GM19351 (cell line): Measurements from ENCODE around the gene KLHL30.
"Not testable (repeated sequence)": the region's sequence is repeated elsewhere in the genome, so short reads cannot be mapped to it uniquely, and the experiment has no call there.

Experiments used
- ATAC-seq: cut with Tn5 transposase; IDR thresholded peaks from one replicate; pipeline ENCODE4 v1.9.1; 2021; ENCODE audit warnings: mild to moderate bottlenecking, moderate library complexity; ENCODE audit not compliant: unreplicated experiment

Gene KLHL30

DNA sequence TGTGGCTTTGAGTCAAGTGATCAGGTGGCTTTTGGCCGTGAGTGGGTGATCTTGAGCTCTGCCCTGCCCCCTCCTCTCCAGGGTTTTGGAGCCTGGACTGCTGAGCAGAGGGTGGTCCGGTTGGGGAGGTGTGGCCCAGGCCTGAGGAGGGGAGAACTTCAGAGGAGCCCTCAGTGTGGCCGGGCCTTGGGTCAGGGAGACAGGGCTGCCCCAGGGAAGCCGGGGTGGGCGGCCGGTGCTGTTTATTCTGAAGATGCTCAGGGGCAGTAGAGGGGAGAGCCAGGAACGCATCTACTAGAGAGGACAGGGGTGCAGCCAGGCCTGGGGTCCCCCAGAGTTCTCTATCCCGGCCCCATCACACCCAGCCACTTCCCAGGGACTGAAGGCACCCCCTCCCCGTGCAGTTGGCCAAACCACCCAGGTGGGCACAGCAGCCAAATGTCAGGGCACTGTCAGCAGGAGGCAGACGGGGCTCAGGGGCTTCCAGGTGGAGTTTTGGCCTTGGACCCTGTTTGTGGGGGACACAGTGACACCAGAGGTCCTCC, 21.3 kb downstream of the KLHL30 start:
- ATAC-seq = no peak

DNA sequence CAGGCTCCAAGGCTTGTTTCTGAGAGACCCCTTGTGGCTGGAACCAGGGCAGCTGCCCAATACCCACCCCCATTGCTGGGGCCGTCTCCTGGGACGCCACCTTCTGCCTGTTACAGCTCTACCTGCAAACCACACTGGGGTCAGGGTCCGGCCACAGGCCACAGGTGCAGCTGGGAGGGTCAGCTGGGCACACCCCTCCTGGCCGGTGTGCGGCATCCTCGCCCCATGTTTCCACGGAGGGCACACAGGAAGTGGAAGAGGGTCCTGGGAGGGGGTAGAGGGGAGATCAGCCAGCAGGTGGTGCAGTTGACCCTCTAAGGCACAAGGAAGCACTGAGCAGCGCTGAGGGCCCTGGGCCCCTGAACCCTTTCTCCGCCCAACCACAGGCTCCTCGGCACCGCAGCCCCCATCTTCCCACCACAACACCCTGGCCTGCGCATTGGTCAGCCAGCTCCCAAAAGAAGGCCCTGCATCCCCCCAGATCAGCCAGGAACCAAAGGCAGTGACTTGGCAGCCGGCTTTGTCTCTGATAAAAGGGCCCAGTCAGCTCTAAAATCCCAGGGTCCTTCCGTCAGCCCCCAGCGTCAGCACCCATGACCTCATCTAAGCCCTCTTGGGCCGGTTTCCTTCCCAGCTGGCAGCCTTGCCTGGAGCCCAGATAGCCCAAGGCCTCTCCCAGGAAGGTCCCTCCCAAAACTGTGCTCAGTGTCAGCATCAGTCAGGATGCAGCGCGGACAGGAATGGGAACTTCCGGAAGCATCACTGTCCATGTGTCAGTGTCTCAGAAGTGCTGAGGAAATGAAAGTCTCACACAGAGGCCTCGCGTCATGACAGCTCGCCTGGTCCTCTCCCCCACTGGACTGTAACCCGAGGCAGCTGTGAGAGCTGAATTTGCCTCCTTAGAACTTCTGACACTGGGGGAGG, 22.0 kb downstream of the KLHL30 start:
- ATAC-seq = no peak

DNA sequence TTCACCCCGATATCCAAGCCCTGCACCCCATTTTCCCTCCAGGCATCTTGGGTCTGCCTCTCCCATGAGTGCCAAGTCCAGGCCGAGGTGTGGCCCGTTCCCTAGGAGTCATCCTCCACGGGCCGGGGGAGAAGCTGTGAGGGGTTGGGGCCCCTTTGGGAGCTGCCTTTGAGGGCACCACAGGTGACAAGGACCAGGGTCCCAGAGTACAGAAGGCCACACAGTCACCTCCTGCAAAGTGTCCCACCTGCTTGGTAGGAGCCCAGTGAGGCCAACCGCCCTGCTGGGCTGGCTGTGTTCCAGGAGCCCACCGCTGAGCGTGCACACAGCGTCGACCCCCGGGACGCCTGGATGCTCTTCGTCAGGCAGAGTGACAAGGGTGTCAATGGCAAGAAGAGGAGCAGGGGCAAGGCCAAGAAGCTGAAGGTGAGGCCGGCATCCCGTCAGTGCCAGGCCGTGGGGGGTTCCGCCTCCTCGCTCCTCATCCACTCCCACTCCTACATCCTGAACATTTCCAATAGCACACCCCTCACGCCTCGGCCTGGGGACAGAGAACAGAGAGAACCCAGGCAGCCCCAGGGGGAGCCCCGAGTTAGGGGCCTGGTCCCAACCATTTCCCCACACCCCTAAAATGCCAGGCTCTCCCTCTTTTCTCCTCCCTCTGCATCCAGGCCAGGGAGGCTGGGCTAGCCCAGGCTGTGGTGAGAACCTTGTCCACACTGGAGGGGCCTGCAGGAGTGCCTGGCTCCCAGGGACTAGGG, 23.0 kb downstream of the KLHL30 start:
- no peak for ATAC-seq

DNA sequence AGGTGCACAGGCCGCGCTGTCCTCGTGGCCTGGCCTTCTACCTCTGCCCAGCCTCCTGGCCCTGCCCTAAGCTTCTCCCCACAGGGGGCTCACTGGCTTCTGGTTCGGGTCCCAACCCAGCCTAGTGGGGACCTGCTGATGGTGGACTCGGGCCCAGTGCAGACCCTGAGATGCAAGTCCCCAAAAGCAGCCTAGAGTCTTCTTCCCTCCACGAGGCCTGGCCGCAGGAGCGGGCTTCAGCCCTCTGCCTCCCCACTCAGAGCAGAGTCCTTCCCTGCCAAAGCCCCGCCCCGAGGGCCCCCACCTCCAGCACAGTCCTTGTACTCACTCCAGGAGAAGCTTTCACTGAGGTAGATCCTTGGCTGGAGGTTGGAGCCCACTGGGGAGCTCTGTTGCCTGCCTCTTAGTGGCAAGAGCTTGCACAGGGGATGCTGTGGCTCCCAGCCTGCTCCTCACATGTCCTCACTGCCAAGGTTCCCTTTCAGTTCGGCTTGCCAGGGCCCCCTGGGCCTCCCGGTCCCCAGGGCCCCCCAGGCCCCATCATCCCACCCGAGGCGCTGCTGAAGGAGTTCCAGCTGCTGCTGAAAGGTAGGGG, 23.9 kb downstream of the KLHL30 start:
- no peak for ATAC-seq

DNA sequence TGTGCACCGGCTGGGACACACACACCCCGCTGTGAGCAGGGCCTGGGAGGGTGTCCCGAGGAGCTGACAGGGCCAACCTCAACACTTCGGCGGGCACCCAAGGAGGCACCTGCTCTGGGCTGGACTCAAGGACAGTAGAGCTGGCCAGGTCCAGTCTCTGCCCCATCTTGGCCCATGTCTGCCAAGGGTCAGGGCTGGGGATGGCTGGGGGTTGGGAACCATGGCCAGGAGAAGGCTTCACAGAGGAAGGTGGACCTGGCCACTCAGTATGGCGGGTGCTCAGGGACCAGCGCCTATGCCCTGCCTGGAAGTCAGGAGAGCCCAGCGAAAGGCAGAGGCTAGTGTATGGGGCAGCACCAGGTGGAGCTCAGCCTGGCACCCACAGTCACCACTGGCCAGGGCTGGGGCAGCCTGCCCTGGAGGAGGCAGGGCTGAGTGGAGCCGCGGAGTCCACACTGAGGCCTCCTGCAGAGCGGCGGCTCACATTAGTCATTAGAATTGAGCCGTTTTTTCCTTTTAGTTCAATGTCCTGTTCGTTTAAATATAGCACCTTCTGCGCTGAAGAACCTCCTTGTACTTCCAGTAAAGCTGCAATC, 24.5 kb downstream of the KLHL30 start:
- no peak for ATAC-seq

DNA sequence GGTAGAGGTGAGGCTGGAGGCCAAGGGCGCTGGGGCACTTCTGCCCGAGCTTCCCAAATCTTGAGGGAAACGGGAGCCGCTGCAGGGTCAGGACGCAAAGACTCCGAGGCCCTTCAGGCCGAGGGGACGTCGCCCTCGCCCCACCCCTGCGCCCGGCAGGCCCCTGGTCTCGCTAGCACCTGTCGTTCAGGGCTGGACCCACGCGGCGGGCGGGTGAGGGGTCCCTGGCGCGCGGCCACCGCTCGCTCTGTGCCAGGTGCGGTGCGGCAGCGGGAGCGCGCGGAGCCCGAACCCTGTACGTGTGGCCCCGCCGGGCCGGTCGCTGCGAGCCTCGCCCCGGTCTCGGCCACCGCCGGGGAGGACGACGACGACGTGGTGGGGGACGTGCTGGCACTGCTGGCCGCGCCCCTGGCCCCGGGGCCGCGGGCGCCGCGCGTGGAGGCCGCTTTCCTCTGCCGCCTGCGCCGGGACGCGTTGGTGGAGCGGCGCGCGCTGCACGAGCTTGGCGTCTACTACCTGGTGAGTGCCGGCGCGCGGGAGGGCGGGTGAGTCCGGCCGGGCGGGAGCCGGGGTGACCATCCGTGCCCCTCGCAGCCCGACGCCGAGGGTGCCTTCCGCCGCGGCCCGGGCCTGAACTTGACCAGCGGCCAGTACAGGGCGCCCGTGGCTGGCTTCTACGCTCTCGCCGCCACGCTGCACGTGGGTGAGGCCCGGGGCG, 25.2 kb downstream of the KLHL30 start:
- ATAC-seq = no peak

DNA sequence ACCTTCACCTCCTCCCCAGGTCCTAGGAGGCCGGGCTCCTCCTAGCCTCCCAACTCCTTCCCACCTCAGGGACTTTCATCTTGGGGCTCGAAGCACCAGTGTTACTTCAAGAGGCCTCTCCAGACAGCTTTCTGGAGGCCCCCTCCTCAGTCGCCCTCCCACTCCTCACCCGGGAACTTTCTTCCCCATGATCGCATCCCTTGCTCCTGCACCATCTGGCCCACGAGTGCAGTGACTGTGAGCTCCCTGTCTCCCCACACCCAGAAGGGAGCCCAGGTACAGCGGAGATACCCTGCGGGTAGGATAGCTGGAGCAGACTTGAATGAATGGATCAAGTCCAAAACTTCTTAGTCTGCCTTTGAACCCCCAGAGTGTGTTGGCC, 26.4 kb downstream of the KLHL30 start:
- ATAC-seq = no peak

DNA sequence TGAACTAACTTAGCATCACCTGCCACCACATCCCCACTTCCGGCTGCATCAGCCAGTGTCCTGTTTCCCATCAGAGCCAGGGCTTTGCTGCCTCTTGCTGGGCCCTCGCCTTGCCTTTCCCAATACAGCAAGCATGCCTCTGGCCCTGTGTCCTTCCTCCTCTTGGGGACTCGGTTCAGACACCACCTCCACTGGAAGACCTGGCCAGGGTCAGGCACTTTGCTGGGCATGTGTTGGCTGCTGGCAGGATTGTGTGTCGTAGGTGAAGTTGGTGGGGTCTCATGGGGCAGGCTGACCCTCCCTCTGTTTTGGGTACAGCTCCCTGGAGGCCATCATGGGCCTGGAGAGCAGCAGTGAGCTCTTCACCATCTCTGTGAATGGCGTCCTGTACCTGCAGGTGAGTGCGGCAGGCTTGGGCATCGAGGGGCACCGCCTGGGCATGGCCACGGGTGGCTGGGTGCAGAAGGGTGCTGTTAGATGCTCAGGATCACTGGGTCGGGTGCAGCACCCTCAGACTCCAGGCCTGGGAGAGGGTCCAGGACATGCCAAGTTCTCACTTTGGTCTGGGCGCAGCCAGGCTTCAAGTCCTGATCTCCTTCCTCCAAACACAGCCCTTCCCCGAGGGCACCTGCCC, 26.9 kb downstream of the KLHL30 start:
- no peak for ATAC-seq

DNA sequence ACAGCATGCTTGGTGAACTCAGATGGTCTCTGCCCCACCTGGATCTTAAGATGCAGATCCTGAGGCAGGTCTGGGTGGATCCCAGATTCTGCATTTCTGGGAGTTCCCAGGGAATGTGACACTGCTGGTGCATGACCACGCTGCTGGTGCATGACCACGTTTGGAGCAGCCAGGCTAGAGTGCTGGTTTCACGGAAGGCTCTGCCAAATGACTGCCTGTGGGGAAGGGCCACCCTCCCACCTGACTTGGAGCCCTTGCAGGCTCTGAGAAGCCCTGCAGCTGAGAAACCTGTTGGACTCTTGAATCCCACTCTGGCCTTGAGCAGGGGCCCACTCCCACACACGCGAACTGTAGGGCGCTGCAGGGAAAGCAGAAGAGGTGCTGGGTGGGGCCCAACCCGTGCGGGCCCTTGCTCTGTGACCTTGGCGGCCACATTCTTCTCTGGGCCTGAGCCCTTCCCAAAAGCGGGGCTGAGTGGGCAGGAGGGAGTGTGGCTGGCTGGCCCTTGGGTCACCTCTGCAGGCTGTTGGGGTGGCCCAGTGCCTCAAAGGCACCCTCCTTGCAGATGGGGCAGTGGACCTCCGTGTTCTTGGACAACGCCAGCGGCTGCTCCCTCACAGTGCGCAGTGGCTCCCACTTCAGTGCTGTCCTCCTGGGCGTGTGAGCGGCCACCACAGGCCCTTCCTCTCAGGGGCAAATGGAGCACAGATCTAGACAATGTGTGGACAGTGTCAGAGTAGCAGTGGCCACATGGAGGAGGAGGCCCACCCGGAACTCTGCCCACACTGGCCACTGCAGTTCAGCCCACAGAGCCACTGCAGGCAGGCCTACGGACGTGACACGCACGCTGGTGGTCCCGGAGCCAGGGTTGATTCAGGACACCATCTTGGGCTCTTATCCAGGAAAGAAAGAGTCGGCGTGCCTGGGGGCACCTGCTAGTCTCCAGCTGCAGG, 28.2 kb downstream of the KLHL30 start:
- no peak for ATAC-seq

DNA sequence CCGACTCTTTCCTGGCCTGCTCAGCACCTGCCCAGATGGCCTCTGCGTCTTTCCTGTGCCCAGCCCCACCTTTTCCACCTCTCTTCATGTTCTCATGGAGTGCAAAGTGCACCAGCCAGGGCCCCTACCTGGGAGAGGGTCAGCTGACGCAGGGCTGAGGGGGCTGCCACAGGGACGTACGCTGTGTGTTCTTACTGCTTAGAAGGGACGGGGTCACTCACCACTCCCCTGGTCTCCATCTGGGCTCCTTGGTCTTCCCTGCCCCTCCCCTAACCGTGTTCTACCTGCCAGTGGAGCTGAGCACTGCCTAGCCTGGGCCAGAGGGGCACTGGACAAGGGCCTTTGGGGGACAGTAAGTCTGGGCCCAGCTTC, 28.9 kb downstream of the KLHL30 start:
- no peak for ATAC-seq

DNA sequence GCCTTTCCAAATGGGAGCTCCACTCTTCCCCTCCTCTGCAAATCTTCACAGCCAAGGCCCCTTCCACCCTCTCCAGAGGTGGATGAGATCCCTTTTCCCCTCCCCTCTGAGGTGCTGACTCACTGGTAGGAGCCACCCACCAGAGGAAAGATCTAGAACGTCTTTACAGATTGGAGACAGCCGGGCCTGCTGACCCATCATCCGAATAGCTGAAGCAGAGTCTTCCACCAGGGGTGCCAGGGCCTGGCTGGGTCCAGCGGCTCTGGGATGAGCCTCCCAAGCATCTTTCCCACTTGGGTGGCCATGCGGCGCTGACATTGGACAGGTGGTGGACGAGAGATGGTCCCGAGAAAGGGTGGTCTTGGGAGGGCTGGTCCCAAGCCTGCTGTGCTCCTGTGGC, 29.3 kb downstream of the KLHL30 start:
- ATAC-seq = no peak

DNA sequence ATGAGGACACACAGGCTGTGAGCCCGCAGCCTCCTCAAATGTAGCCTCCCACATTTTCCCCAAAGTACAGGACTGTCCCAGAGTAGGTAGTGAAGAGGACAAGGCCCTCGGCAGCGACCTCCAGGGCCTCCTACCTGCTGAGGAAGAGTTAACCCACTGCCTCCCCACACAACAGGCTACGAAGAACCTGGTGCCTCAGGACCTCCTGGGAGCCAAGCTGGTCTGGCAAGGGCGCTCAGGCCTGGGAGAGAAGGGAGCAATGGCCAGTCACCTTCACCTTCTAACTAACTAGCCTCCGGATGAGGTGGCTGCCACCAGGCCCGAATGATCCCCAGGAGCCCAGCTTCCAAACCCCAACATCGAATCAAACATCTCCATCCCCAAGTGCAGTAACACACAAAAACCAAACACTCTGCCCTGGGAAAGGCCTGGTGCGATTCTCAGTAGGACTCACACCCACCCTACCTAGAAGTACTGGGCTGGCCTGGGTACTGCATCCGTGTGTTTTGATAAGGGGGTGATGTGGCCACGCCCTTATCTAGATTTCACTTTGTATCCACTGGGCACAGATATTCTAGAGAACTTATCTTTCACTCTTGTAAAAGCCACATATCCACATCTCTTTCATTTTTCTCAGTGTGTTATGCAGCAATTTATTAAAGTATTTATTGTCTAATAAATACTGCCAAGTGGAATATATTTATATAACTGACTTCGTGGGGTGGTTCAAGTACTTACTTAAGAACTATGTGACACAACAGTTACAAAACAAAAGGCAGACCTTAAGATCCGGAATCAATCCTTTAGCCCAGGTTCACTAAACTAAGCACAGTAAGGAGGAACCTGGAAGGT, 30.0 kb downstream of the KLHL30 start:
- no peak for ATAC-seq

DNA sequence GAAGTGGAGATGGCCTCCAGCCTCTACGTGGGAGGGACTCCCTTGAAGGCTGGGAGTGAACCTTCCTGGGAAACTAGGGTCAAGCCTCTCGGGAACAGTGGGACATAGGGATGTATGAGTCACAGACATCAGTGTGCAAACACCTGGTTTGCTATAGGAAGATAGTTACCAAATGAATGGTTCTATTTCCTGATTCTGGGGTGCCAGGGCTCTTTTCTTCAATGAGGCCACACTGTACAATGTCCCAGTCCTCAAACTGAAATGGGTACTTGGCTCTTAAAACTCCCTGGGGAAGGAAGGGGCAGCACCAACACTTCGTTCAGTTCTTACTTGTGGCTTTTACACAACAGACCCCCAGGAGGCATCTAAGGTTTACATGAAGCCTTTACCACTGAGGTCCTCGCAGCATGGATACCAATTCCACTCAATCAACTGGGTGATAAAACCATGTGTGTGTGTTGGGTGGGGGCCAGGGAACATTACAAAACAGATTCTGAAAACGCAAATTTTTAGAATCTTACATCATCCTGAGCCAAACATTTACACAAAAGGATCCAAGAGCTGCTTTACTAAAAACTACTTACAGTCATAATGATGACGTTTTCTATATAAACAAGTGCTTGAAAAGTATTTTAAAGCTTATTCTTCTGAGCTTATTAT, 30.7 kb downstream of the KLHL30 start:
- no peak for ATAC-seq

DNA sequence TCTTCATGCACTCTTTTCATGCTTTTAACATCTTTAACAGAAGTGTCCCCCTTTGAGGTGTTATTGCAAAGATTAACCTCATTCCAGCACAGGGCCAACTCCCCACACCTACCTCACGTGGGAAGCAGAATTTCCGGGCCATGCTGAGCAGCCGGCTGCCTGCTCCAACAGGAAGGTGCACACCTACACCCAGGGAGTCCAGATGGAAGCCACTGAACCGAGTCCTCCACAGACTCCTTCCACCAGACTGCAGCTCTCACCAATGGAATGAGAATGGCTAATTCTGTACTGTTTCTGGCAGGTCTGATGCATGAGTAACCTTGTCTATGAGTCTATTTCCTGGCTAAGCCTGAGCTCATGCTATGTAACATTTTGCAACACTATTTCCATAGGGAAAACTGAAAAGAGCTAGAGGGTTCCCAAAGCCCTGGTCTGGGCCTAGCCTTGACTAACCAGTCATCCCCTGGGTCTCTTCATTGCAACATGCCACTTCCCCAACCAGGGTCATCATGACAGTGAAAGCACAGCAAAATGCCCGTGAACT, 31.3 kb downstream of the KLHL30 start:
- ATAC-seq = no peak

DNA sequence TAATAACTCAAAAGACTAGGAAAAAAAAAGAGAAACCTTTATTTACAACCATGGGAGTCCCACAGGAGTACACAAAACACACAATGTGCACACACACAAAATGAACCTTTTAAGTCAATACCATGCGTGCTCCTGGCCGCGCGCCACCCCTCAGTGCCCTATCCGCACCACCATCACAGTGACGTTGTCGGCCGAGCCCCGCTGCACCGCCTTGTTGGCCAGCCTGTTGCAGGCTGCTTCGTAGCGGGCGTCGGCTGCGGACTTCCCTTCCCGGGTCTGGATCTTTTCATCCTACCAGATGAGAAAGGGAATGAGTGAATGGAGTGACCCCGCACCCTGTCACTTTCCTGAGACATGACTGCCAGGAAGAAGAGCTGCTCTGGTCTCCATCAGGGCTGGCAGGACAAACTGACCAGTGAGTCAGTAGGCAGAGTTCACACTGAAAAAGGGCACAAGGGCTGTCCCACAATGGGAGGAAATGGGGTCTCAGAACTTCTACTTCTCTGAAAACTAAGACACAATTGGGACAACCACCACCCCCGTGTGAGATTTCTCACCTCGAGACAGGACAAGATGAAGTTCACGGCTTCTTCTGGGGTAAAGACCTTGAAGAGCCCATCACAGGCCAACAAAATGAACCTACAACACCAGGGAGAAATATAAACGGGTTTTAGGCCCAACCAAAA, 32.1 kb downstream of the KLHL30 start:
- ATAC-seq = no peak

DNA sequence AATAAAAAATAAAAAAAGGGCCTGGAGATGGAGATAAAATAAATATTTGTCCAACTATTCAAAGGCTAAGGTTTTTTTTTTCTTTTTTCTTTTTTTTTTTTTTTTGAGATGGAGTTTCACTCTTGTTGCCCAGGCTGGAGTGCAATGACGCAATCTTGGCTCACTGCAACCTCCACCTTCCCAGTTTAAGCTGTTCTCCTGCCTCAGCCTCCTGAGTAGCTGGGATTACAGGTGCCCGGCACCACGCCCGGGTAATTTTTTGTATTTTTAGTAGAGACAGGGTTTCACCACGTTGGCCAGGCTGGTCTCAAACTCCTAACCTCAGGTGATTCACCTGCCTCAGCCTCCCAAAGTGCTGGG, 32.6 kb downstream of the KLHL30 start:
- not testable (repeated sequence) for ATAC-seq
